ENCODE results near the gene DEFB110.

Gene DEFB110

DNA sequence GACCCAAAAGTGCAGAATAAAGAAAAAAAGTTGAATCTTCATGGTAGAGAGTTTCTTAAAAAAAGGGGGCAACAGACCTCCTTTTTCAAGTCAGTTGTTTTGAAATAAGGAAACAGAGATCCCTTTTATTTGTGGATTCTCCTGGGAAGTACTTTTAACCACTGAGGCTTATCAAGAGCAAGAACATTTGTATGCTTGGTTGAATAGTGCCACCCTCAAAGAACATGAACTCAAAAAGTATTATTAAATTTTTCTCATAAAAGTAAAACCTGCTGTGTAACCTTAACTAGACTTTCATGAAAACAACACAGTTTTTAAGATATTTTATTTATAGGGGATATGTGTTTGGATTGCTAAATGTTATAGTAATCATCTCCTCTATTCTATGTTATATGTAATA, at the start of gene DEFB110:
DEFB110 (minus strand) TSS at position 101 of the 400 bp plus-strand sequence; CDS start at position 42, 59 bp downstream.
- DNase-seq, result no peak

GRCh38 chr6:50070101-50070500, 48.3 kb upstream of the DEFB110 start:
- DNase-seq, result no peak

GRCh38 chr6:50062051-50062450, 40.3 kb upstream of the DEFB110 start:
- no peak for DNase-seq

- DNase-seq, result no peak
These were observed 34.4 kb upstream of the DEFB110 start for GRCh38 chr6:50056242-50056641.

GRCh38 chr6:50049829-50050228, 28.0 kb upstream of the DEFB110 start, which contains the start of gene DEFB112:
DEFB112 (minus strand) TSS chr6:50049929; CDS start chr6:50049869, 60 bp downstream.
- no peak for DNase-seq

DNA sequence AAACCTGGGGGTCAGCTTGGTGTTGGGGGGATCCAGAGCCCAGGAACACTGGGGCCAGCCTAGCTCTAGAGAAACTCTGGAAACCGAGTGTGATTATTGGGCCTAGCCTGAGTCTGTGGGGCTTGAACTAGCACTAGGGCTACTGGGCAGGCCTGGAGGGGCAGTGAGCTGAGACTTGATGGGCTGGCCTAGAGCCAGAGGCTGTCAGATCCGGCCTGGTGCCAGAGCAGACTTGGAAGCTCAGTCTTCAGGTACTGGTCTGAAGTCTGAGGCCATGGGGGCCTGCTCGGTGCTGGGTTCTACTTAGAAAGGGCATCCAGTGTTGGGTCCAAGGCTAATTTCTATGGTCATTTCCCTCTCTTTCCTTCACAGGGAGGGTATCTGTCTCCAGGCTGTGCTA, 25.2 kb upstream of the DEFB110 start:
- no peak for DNase-seq

DNA sequence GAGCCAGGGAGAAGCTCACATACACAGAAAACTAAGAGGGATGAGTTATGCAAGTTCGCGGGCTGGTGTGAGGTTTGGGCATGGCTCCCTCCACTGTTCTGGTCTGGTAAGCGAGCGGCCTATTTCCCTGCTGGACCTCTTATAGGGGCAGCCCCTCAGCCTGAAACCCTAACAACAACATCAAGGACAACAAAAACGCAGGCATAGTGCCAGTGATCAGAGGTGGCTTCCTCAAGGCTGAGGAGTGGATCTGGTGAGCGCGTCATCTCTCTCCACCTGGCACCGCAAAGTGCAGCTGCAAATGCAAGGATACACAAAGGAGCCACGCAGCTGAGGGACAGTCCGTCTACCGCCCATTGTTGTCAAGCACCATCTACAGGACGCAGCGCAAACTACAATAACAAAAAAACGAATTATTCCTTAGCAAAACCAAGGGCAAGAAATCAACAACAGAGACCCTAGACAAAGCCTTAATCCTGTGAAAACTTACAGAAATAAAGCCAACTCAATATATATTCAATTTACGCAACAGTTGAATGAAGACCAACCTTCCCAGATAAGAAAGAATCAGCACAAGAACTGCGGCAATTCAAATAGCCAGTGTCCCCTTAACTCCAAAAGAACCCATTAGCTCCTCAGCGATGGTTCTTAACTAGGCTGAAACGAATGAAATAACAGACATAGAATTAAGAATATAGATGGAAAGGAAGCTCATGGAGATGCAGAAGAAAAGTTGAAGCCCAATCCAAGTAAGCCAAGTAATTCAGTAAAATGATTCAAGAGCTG, 9.2 kb upstream of the DEFB110 start:
- no peak for DNase-seq

- DNase-seq, result no peak
These were observed 8.6 kb upstream of the DEFB110 start for GRCh38 chr6:50030350-50030749.

- no peak for DNase-seq
These were observed 3.5 kb upstream of the DEFB110 start for GRCh38 chr6:50025258-50025657.

DNA sequence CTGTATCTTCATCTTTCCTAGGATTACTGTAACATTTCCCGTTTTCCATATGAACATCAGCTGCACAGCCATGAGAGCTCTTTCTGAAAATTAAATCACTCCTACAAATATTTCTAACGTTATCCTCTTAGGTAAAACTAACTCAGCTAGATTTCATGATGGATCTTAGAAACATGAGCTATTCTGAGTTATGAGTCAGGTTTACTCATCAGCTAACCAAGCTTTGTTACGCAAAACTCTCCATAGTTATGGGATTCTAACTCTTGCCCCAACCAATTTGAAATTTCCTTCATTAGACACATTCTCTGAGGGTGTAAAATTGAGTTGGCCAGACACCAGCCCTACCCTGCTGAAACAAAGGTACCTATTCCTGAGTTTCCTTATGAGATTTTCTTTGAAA, 14.0 kb downstream of the DEFB110 start:
- DNase-seq, result no peak

GRCh38 chr6:50003139-50003538, 18.7 kb downstream of the DEFB110 start:
- DNase-seq, result no peak

DNA sequence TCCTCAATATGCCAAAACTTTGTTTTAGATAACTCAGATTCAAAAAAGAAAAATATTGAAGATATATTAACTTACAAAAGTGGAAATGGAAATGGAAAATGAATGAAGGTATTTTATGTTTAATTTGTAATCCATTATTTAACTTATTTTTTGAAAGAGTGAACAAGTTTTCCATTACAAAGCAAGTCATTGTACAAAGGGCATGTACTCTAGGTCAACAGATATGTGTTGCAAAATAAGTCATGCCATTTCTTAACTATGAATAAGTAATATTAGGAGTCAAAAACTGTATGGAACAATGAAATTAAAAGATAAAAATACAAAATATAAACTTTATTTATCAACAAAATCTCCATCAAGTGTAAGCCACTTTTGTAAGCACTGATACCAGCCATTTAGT, 26.5 kb downstream of the DEFB110 start:
- DNase-seq, result no peak

- no peak for DNase-seq
These were observed 32.9 kb downstream of the DEFB110 start for GRCh38 chr6:49988900-49989299.

DNA sequence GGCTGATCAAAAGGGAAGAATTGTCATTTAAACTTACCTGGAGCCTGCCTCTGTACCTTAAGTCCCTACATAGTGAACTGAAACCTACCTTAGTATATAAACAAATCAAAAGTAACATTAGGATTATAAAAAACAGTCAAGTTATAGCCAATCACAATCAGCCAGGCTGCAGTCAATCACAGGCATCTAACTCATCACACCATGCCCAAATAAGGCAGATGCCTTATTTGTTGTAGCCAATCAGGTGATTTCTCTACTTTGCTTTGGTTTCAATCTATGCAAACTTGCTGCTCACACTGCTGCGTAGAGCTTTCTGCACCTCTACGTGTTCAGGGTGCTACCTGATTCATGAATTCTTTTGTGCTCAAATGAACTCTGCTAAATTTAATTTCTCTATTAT, 34.0 kb downstream of the DEFB110 start:
- no peak for DNase-seq

- no peak for DNase-seq
These were observed 35.2 kb downstream of the DEFB110 start for GRCh38 chr6:49986551-49986950.

DNA sequence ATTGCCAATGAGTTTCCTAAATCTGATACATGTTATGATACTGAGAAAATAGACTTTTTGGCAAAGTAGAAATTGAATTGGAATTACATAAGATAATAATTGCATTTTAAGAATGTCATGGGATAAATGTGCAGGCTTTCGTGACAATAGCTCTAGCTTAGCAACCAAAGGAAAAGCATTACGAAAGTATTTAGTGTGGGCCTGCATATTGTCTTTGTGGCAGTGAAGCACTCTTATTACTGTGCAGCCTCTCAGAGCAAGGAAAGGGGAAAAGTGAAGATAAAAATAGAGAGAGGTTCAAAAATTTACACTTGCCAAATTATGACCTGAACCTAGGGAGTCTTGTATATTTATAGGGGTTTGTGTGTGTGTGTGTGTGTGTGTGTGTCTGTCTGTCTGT, 39.7 kb downstream of the DEFB110 start:
- DNase-seq, result no peak

DNA sequence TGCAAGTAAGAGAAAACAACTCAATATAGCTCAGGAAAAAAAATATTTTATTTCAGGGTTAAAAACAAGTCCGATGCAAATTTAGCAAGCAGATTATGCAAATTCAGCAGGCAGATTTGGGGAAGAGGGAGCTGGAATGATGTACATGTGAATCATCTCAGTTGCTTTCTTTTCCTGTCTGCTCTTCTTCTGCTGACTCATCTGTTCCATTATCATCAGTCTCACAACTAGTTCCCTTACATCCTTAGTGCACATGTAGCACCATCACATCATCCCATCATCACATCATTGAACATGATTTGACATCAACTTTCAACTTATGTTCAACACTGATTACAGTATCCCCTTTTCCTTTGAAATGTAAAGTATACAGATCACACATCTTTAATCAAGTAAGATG, 40.9 kb downstream of the DEFB110 start:
- DNase-seq, result no peak

DNA sequence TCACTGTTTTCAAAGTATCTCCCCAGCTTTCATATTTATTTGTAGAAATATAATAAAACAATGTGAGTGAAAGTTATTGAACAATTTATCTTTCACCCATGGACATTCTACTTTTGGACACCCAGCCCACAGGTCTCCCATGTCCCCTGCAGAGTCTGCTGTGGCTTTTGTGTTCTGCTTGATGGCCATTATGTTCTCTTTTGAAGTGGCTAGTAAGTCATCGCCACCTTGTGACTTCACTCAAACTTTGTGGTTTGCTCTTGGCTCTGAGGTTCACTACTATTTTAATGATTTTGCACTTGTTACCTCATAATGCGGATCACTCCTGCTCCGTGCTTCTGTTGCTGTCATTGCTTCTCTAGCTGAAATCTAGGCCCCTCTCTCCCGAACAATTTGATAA, 42.2 kb downstream of the DEFB110 start:
- no peak for DNase-seq

GRCh38 chr6:49978332-49979226, 43.2 kb downstream of the DEFB110 start:
- DNase-seq, result no peak

- no peak for DNase-seq
These were observed 52.2 kb downstream of the DEFB110 start, which contains the start of gene DEFB113 for GRCh38 chr6:49969605-49970004. DEFB113 (minus strand) TSS chr6:49969625; CDS start chr6:49969625, 0 bp downstream.

All from midbrain (tissue), 1 donor.